GM10248 (cell line): Measurements from ENCODE around the gene SEMA3C.

ENCODE experiments used
- CTCF ChIA-PET: fragments of 300-600 bp; sonication (Branson Sonifier 250); formaldehyde crosslinking; extraction: SDS; loops from one replicate; lab custom pipeline; 2021; ENCODE audit warnings: antibody characterized with exemption; lab: Yijun Ruan, JAX
- POLR2A ChIA-PET: fragments of 350-650 bp; sonication (Branson Sonifier 250); formaldehyde crosslinking; extraction: SDS; loops from one replicate; lab custom pipeline; 2020; ENCODE audit warnings: antibody characterized with exemption; lab: Yijun Ruan, JAX
- DNase-seq: peaks from one replicate; pipeline ENCODE4 v3.0.0; 2012; ENCODE audit errors: extremely low spot score
- TF ChIP-seq, protein P1 (sequence below): IDR thresholded peaks from 2 replicates; pipeline ENCODE4 v1.5.1; 2012; ENCODE audit warnings: mild to moderate bottlenecking, low read depth; ENCODE audit errors: extremely low read depth, missing control alignments, control extremely low read depth

Gene SEMA3C

DNA sequence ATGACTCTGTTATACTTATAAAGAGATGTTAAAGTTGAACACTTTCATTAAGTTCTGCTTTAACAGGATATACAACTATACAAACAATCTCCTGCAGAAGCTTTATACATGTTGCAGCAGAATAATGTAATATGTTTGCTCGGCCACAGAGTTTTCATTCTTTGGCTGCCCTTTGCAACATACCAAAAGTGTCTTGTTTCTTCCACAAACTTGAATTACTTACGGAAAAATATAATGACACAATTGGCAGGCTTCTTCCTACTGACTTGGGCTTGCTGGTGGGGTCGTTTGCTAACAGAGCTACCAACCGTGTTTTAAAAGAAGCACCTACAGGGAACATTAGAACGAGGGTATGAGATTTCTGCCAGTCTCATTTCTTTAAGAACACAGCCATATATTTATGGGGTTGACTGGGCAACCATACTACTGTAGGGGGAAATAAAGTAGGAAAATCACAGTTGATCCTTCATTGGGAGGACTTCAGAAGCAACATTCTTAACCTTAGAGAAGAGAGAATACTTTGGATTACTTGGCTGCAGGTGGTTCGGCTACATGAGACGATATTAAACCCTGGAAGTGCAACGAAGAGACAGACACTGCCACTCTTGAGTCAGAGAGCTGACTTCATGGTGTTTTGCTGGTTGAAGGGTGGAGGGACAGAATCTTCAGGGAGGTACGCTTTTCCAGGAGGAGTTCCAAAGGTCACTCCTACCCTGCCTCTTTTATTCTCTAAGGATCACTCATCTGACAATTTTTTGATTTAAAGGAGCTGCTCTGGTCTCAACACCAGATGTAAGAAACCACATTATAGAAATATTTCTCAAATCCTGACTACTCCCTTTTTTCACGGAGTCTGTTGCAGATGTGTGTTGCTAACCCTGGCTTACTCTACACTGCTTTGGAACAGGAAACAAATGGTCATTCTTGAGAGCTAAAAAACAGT is 123.9 kb downstream of the SEMA3C start:
- ChIA-PET POLR2A (no interaction called here), CTCF (no interaction called here)
- TF ChIP-seq, protein P1, sequence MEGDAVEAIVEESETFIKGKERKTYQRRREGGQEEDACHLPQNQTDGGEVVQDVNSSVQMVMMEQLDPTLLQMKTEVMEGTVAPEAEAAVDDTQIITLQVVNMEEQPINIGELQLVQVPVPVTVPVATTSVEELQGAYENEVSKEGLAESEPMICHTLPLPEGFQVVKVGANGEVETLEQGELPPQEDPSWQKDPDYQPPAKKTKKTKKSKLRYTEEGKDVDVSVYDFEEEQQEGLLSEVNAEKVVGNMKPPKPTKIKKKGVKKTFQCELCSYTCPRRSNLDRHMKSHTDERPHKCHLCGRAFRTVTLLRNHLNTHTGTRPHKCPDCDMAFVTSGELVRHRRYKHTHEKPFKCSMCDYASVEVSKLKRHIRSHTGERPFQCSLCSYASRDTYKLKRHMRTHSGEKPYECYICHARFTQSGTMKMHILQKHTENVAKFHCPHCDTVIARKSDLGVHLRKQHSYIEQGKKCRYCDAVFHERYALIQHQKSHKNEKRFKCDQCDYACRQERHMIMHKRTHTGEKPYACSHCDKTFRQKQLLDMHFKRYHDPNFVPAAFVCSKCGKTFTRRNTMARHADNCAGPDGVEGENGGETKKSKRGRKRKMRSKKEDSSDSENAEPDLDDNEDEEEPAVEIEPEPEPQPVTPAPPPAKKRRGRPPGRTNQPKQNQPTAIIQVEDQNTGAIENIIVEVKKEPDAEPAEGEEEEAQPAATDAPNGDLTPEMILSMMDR = no peak
- no peak for DNase-seq

- TF ChIP-seq, protein P1 = no peak
- ChIA-PET POLR2A (no interaction called here), CTCF (no interaction called here)
- no peak for DNase-seq
These were observed 127.3 kb downstream of the SEMA3C start for GRCh38 chr7:80791509-80791929.

- no peak for DNase-seq
- ChIA-PET POLR2A (no interaction called here), CTCF (interaction anchor here (1.1 kb wide), 1 partner anchor 22 kb away, joined by 3 read pairs; no protein-coding TSS in a partner anchor)
- TF ChIP-seq, protein P1 = no peak
These were observed 128.0 kb downstream of the SEMA3C start for GRCh38 chr7:80790877-80791276.

DNA sequence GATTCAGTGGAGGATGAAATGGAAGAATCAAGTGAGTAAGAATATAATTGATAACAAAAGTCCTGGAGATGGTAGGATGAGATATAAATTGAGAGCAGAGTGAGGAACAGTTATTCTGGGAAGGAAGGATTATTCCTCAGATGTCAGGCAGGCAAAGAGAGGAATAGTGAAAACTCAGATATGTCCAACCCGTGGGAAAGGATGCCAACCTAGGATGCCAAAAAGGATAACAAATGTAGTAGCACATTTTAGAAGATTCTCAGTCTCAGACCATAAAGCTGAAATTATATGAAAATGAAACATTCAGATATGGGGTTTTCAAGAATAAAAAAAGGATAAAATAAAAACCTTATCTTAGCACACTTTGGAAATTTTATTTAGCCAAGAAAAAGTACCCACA is 131.1 kb downstream of the SEMA3C start:
- ChIA-PET POLR2A (no interaction called here), CTCF (no interaction called here)
- no peak for DNase-seq
- TF ChIP-seq, protein P1 = no peak

DNA sequence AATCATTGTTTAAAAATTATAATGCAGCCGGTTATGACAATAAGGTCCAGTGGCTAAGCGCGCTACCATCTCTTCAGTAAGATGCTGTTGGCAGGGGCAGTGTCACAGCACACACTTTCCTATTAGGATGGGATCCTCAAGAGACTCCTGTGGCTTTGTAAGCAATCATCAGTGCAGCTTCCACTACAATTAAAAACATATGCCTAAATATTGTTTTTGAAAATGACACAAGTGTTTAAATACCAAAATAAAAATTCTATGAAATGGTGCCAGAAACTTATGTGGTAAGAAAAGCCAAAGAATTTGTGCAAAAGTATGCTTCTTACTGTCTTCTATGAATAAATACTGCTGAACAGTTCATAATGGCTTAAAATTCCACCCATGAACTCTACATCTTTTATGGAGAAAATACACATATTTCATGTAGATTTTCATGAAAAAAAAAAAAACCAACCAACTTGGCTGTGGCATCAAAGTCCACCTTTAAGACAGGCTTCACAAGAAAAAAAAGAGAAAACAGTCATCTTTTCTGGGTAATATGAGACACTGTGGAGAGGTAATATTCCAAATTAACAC is 132.8 kb downstream of the SEMA3C start:
- POLR2A ChIA-PET = no interaction called here
- CTCF ChIA-PET = no interaction called here
- DNase-seq = no peak
- TF ChIP-seq, protein P1 = no peak

DNA sequence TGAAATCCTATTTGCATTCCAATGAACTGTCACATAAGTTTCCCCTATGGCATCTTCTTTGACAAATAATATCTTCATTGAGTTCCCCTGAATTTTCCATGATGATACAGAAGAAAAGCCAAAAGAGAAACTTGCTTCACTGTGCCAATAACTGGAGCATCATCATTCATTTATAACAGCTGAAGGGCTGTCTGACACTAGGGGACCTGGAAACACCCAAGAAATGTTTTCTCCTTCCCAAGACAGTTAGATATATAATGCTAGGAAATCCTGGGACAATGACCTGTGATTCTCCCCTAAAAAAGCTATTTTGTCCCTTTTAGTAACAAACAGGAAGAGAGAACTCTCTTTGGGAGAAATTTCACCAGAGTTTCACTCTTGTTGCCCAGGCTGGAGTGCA is 133.6 kb downstream of the SEMA3C start:
- POLR2A ChIA-PET = no interaction called here
- TF ChIP-seq, protein P1 = no peak

More for the DNA sequence above, 133.6 kb downstream of the SEMA3C start:
- DNase-seq = no peak
- CTCF ChIA-PET = interaction anchor here (1.8 kb wide), 1 partner anchor 20 kb away, joined by 6 read pairs; no protein-coding TSS in a partner anchor
